ENCODE results near the gene FAM9A.
"Not testable (repeated sequence)": the region's sequence is repeated elsewhere in the genome, so short reads cannot be mapped to it uniquely, and the experiment has no call there.

- TF ChIP-seq, protein P1, sequence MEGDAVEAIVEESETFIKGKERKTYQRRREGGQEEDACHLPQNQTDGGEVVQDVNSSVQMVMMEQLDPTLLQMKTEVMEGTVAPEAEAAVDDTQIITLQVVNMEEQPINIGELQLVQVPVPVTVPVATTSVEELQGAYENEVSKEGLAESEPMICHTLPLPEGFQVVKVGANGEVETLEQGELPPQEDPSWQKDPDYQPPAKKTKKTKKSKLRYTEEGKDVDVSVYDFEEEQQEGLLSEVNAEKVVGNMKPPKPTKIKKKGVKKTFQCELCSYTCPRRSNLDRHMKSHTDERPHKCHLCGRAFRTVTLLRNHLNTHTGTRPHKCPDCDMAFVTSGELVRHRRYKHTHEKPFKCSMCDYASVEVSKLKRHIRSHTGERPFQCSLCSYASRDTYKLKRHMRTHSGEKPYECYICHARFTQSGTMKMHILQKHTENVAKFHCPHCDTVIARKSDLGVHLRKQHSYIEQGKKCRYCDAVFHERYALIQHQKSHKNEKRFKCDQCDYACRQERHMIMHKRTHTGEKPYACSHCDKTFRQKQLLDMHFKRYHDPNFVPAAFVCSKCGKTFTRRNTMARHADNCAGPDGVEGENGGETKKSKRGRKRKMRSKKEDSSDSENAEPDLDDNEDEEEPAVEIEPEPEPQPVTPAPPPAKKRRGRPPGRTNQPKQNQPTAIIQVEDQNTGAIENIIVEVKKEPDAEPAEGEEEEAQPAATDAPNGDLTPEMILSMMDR (IDR thresholded peaks at IDR 0.05) = not testable (repeated sequence)
- not testable (repeated sequence) for TF ChIP-seq POLR2AphosphoS5, POLR2A (IDR thresholded peaks at IDR 0.05)
Measured at GRCh38 chrX:8787119-8787518, 14.1 kb downstream of the FAM9A start.

Data from prostate gland (tissue), 2 donors.